GM18867 (cell line): ENCODE data around the gene TXNL4B.

Experiments
- ATAC-seq: cut with Tn5 transposase; IDR thresholded peaks from one replicate; pipeline ENCODE4 v1.9.1; 2021; ENCODE audit warnings: mild to moderate bottlenecking, moderate library complexity; ENCODE audit not compliant: unreplicated experiment

The TXNL4B gene

DNA sequence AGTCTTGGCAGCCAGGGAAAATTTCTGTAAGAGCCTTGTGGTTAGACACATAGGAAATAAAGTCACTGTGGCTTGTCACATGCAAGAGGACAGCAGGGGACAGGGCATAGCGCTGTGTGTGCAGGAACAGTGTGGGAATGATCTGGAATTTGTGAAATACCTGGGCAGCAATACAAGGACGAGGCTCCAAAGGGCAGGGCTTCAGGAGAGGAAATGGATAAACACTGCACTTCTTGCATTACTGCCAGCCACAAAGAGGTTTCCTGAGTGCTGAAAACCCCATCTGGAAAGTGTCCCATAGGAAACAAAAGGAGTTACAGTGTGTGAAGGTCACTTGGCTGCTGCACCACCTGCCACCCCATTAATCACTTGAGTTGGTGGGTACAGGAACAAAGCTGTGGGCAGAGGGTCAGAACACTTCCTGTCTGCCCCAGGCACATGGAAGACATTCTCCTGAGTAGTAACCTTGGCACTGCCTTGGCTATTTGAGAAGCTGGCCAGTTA lies 51.2 kb downstream of the TXNL4B start:
- ATAC-seq, result no peak

- no peak for ATAC-seq
These were observed 57.3 kb downstream of the TXNL4B start for GRCh38 chr16:72036098-72036497.
